Muscle of leg (tissue), 11 donors: ENCODE measurements around the gene DSC3. TPM values are rescaled to one million over a fixed set of nuclear protein-coding genes. Genes with fewer than 3 reads are reported as not detected.

ENCODE experiments used
- DNase-seq: peaks from one replicate; pipeline ENCODE4 v3.0.0; 2013
- H3K27ac ChIP-seq: one replicate; pipeline ENCODE4 v1.5.1; 2013; ENCODE audit warnings: mild to moderate bottlenecking, low read length, control low read depth
- H3K27me3 ChIP-seq: one replicate; pipeline ENCODE4 v1.6.1; 2013; ENCODE audit warnings: low read length; ENCODE audit not compliant: control insufficient read depth, insufficient read depth
- H3K36me3 ChIP-seq: one replicate; pipeline ENCODE4 v1.6.1; 2013; ENCODE audit warnings: low read length; ENCODE audit not compliant: control insufficient read depth, insufficient read depth
- H3K4me1 ChIP-seq: one replicate; pipeline ENCODE4 v1.6.1; 2013; ENCODE audit warnings: low read length; ENCODE audit not compliant: control insufficient read depth, insufficient read depth
- H3K4me3 ChIP-seq: one replicate; pipeline ENCODE4 v1.5.1; 2013; ENCODE audit warnings: low read length, control low read depth
- H3K9me3 ChIP-seq: replicated peaks from 2 replicates; pipeline ENCODE4 v1.6.1; 2013; ENCODE audit warnings: low read depth, low read length; ENCODE audit not compliant: control insufficient read depth
- WGBS: methylation state at CpG from one replicate; pipeline ENCODE4 v1.1.5; 2013; ENCODE audit warnings: missing lambda C conversion rate; ENCODE audit not compliant: insufficient coverage; 5-methylcytosine and 5-hydroxymethylcytosine counted together
- polyA plus RNA-seq, 8 donors: library from polyadenylated mRNA; unstranded; fragments of 120-200 nt; gene quantifications; one replicate each; pipeline versions ENCODE4 v1.2.1 to v1.2.3, GENCODE V29; 2013; ENCODE audit warnings: inconsistent platforms in 1 of 8, low replicate concordance in 1 of 8; ENCODE audit not compliant: insufficient read length in 8 of 8, insufficient read depth in 1 of 8
- total RNA-seq: library from RNA; stranded (reverse); fragments of 120-200 nt; gene quantifications from one replicate; pipeline ENCODE4 v1.2.4, GENCODE V29; 2013

The DSC3 gene
- total and polyA plus RNA-seq, 9 donors = 0.22 to 25.4 (median 0.57) TPM

DNA sequence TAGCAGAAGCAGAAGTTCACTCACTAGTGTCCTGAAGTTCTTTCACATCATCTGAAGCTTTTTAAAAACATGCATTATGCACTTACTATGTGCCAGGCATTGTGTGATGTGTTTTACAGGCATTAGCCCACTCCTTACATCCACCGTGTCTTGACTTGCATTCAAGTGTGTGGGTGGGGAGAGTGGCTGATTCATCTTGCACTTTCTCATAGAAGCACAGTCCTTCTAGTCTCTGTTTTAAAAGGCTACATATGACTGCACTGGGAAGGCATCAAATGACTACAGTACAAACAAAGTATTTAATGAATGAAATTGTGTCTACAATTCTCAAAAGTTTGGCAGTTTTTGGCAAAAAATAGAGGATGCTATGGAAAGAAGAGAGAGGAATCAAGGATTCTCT lies 21.6 kb upstream of the DSC3 start:
- Histone ChIP-seq H3K4me1 (no peaks in the 10 kb centered on the region), H3K4me3 (no peak overlapping the region), H3K27ac (no peak overlapping the region), H3K27me3 (no peaks in the 10 kb centered on the region), H3K9me3 (no peaks in the 10 kb centered on the region), H3K36me3 (no peaks in the 10 kb centered on the region)
- WGBS = no CpG with 5 or more reads among the region's 1 CpG
- DNase-seq = no peak

DNA sequence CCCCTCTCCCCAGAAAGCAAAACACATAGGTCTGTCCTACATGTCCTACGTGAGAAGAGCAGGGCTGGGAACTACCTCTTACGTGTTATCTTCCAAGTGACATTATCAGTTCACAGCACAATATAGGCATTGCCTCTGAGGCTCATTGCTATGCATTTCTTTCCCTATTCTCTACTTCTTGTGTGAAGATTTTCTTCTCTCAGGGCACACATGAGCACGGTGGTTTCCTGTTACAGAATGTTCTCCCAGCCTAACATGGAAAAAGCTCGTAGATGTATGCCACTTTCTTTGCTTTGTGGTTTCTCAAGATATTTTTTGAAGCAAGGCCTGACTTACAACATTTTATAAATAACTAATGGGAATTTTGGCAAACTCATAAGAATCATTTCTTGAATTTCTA lies 19.4 kb upstream of the DSC3 start:
- no peaks in the 10 kb centered on the region for H3K36me3 ChIP-seq
- 54% methylated on average over 2 of the region's 4 CpGs for WGBS
- no peak for DNase-seq
- no peak overlapping the region for H3K4me3 ChIP-seq
- no peaks in the 10 kb centered on the region for H3K27me3 ChIP-seq
- no peaks in the 10 kb centered on the region for H3K9me3 ChIP-seq
- H3K4me1 ChIP-seq = no peaks in the 10 kb centered on the region
- H3K27ac ChIP-seq = no peak overlapping the region

DNA sequence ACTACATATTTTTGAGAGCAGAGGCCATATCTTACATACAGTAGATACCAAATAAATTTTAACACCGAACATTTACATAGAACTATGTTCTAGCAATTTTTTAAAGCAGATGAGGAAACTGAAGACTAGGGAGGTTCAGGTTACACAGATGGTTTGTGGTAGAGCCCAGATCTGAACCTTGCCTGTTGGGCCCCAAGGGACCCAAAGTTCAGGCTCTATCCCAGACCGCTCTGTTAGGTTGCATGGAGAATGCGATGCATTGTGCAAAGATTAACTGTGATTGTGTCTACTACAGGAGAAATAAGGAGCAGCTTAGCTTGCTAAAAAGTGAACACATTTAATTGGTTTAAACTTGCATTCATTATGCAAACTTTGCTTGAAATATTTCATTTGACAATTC lies 16.4 kb upstream of the DSC3 start:
- no peaks in the 10 kb centered on the region for H3K36me3 ChIP-seq
- H3K9me3 ChIP-seq = no peaks in the 10 kb centered on the region
- WGBS = 43% methylated on average over 1 of the region's 3 CpGs
- H3K27me3 ChIP-seq = no peaks in the 10 kb centered on the region
- DNase-seq = no peak
- H3K4me1 ChIP-seq = no peaks in the 10 kb centered on the region
- no peak overlapping the region for H3K27ac ChIP-seq
- no peak overlapping the region for H3K4me3 ChIP-seq

DNA sequence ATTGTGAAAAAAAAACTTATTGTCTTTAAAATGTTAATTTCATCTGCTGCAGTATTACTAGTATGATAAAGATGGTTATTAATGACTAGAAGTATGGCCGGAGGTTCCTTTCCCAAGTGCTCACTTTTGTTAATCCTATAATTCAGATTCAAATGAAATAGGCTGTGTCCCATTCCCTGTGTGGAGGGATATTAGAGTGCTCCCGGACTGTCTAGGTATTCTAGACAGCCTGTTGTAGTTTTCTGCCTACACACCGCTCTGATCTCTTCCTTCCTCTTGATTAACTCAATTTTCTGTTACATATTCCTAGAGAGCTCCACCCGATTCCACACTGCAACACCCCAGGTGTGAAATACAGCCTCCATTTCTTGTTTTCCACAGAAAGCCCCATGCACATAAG lies 15.4 kb upstream of the DSC3 start:
- Histone ChIP-seq H3K4me1 (no peaks in the 10 kb centered on the region), H3K27ac (no peak overlapping the region), H3K36me3 (no peaks in the 10 kb centered on the region), H3K27me3 (no peaks in the 10 kb centered on the region), H3K9me3 (no peaks in the 10 kb centered on the region), H3K4me3 (no peak overlapping the region)
- DNase-seq = no peak
- WGBS = 83% methylated on average over 1 of the region's 4 CpGs

DNA sequence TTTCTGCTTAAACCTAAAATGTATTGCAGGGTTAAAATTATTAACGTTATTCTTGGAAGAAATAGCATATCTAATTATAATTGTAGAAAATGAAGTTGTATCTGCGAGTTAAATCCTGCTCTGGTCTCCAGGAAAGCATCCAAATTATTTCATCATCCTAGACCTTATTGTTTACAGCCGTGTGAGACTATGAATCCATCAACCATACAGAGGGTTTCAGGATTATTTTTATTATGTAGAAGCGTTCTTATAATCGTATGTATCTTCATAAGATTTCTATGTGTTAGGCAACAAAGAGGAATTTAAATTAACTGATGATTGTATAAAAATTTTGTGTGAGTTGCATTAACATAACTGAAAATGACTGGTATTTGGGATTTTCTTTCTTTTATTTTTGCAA lies 14.5 kb upstream of the DSC3 start:
- Histone ChIP-seq H3K9me3 (no peaks in the 10 kb centered on the region), H3K4me1 (no peaks in the 10 kb centered on the region), H3K36me3 (no peaks in the 10 kb centered on the region), H3K4me3 (no peak overlapping the region), H3K27me3 (no peaks in the 10 kb centered on the region), H3K27ac (no peak overlapping the region)
- no CpG with 5 or more reads among the region's 5 CpGs for WGBS
- peak; percentile 46 for DNase-seq

DNA sequence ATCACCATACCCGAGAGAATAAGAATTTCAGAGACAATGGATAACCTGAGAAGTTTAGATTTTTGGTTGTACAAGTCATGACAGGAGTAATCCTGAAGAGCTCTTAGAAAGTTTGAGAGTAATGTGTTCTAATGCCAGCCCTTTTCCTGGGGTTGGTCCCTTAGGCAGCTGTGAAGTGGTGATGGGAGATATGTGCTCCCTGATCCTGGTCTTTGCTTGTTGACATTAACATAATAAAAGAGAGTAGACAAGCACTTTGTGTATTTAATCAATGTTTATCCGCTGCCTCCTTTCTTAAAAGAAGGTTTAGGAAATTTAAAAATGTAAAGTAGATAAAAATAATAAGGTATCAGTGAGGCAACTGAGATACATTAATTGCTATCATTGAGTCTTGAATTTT lies 13.8 kb upstream of the DSC3 start:
- WGBS = no CpG with 5 or more reads among the region's 2 CpGs
- no peak overlapping the region for H3K27ac ChIP-seq
- no peak overlapping the region for H3K4me3 ChIP-seq
- H3K27me3 ChIP-seq = no peaks in the 10 kb centered on the region
- no peaks in the 10 kb centered on the region for H3K4me1 ChIP-seq
- DNase-seq = no peak
- H3K9me3 ChIP-seq = no peaks in the 10 kb centered on the region
- H3K36me3 ChIP-seq = no peaks in the 10 kb centered on the region

DNA sequence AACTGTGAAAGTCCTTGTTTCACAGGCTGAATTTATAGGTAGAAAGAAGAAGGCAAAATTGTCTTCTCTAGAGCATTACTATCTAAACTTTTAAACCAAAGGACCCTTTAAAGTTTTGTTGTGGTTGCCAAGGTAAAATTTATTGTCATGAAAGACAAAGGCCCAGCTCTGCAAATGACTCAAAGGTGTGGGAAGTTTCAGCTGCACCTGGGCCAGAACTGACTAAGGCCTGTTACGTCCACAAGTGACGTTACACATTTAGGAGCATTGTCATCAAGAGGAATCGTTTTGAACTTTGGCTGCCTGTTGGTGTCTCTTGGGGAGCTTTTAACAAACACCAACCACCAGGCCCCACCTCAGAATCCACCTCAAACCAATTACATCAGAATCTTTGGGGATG lies 8.1 kb upstream of the DSC3 start:
- Histone ChIP-seq H3K27me3 (peaks cover 5% of the 10 kb centered on the region), H3K4me1 (no peaks in the 10 kb centered on the region), H3K27ac (no peak overlapping the region), H3K4me3 (no peak overlapping the region), H3K36me3 (no peaks in the 10 kb centered on the region), H3K9me3 (no peaks in the 10 kb centered on the region)
- 80% methylated on average over 1 of the region's 3 CpGs for WGBS
- no peak for DNase-seq

DNA sequence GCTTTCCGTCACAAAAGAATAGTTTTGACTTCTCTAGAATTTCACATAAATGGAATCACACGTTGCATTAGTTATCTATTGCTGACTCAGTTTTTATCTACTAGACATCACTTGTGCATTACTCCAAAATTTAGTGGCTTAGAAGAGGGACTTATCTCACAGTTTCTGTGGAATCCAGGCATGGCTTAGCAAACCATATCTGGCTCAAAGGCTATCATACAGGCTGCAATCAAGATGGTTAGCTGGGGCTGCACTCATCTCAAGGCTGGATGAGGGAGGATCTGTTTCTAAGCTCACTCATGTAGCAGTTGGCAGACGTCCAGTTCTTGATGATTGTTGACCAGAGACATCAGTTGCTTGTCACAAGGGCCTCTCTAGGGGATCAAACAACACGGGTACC lies 6.6 kb upstream of the DSC3 start:
- Histone ChIP-seq H3K9me3 (no peaks in the 10 kb centered on the region), H3K27me3 (peaks cover 6% of the 10 kb centered on the region), H3K36me3 (no peaks in the 10 kb centered on the region), H3K27ac (no peak overlapping the region), H3K4me3 (no peak overlapping the region), H3K4me1 (no peaks in the 10 kb centered on the region)
- WGBS = 70% methylated on average over 2 of the region's 4 CpGs
- no peak for DNase-seq

DNA sequence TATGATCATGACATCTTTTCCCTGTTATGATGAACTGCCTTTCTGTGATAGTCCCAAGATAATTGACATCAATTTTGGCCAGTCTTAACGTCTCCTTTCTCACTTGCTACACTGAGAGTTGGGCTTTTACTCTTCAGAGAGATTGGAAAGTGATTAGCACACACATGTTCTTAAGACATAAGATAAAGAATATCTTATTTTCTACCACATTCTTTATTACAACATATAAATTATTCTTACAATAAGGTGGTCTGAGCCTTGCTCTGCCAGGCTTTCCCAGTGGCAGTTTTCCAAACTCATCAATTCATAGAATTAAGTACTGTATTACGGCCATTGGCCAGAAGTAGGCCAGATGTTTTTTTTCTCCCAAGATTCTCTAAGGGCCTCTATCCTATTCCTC lies 5.7 kb upstream of the DSC3 start:
- no CpG with 5 or more reads among the region's 2 CpGs for WGBS
- Histone ChIP-seq H3K9me3 (no peaks in the 10 kb centered on the region), H3K4me3 (no peak overlapping the region), H3K27ac (no peak overlapping the region), H3K36me3 (no peaks in the 10 kb centered on the region), H3K4me1 (no peaks in the 10 kb centered on the region), H3K27me3 (peaks cover 15% of the 10 kb centered on the region)
- peak; percentile 40 for DNase-seq

DNA sequence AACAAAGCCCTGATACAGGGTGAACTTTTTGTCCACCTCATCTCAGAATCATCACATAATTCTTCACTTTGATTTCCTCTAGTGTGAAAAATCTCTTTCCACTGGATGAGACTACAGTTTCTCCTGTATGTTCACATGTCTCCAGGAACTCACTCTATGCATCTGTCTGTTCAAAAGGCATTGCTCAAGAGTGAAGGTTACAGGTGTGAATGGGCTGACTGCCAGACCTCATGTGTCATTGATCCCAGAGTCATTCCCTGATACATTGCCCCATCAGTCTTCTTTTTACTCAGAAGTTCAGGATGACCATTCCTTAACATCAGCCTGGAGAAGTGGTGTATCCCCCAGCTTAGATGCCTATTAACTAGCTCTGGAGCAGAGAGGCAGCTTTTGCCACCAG lies 4.4 kb upstream of the DSC3 start:
- H3K27me3 ChIP-seq = peaks cover 27% of the 10 kb centered on the region
- H3K27ac ChIP-seq = no peak overlapping the region
- H3K4me3 ChIP-seq = no peak overlapping the region
- DNase-seq = no peak
- H3K4me1 ChIP-seq = peaks cover 5% of the 10 kb centered on the region
- H3K9me3 ChIP-seq = no peaks in the 10 kb centered on the region
- H3K36me3 ChIP-seq = no peaks in the 10 kb centered on the region

DNA sequence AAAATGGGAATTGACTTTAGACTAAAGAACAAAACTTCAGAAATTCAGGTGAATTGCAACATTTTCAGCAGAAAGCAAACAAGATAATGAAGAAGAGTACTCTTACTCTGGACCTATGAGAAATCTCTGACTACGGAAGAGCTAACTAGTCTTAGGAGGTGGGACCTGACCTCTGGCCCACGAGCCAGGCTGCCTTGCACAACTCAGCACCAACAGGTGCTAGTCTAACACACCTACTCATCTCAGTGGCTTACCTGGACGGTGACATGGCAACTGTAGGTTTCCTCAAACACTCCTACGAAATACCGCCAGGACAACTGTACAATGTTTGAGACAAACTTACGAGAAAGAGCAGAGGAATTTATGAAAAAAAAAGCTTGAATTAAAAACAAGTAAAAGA lies 3.1 kb upstream of the DSC3 start:
- H3K4me1 ChIP-seq = peaks cover 16% of the 10 kb centered on the region
- DNase-seq = no peak
- WGBS = 80% methylated on average over 3 of the region's 6 CpGs
- no peaks in the 10 kb centered on the region for H3K36me3 ChIP-seq
- peaks cover 39% of the 10 kb centered on the region for H3K27me3 ChIP-seq
- no peak overlapping the region for H3K27ac ChIP-seq
- no peak overlapping the region for H3K4me3 ChIP-seq
- no peaks in the 10 kb centered on the region for H3K9me3 ChIP-seq
